Fibroblast of lung (primary cell): Measurements from ENCODE around the gene NUP93.

ENCODE experiments used
- EZH2 ChIP-seq: IDR thresholded peaks from 2 replicates; pipeline ENCODE4 v1.5.1; 2012; ENCODE audit warnings: low read length, control low read depth, mild to moderate bottlenecking; ENCODE audit errors: missing control alignments
- TF ChIP-seq, protein P1 (sequence below), 2 donors: IDR thresholded peaks in 1 of 2; conservative IDR thresholded peaks in 1 of 2; 1 replicate in 1 of 2; 2 replicates in 1 of 2; pipeline ENCODE4 v1.5.1; 2011 to 2012; ENCODE audit warnings: low read length in 2 of 2, control low read depth in 1 of 2, inconsistent platforms in 1 of 2, low read depth in 1 of 2, mild to moderate bottlenecking in 1 of 2

DNA sequence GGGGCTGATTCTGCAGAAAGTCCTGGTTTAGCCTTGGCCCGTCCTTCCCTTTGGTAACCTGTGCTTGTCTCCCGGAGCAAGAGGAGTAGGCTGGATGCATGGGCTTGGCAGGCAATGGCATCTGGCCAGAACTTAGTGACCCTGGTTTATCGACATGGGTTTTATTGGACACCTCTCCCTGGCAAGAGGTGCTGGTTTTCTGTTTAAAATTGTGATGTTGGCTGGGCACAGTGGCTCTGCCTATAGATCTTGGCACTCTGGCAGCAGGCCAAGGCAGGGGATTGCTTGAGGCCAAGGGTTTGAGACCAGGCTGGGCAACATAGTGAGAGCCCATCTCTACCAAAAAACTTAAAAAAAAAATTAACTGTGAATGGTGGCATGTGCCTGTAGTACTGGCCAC is 166.3 kb downstream of the NUP93 start:
- TF ChIP-seq, protein P1, sequence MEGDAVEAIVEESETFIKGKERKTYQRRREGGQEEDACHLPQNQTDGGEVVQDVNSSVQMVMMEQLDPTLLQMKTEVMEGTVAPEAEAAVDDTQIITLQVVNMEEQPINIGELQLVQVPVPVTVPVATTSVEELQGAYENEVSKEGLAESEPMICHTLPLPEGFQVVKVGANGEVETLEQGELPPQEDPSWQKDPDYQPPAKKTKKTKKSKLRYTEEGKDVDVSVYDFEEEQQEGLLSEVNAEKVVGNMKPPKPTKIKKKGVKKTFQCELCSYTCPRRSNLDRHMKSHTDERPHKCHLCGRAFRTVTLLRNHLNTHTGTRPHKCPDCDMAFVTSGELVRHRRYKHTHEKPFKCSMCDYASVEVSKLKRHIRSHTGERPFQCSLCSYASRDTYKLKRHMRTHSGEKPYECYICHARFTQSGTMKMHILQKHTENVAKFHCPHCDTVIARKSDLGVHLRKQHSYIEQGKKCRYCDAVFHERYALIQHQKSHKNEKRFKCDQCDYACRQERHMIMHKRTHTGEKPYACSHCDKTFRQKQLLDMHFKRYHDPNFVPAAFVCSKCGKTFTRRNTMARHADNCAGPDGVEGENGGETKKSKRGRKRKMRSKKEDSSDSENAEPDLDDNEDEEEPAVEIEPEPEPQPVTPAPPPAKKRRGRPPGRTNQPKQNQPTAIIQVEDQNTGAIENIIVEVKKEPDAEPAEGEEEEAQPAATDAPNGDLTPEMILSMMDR (conservative IDR thresholded peaks at IDR 0.05 in 1 of 2, IDR thresholded peaks at IDR 0.05 in 1 of 2; ENCODE audit: low read depth in 1 of 2, low read length in 2 of 2) = no peak
- TF ChIP-seq EZH2 = no peak
